GM21723 (cell line): ENCODE measurements around the gene FUBP3.

ENCODE experiments used
- ATAC-seq: cut with Tn5 transposase; IDR thresholded peaks from one replicate; pipeline ENCODE4 v1.9.1; 2021; ENCODE audit warnings: mild to moderate bottlenecking, moderate library complexity; ENCODE audit not compliant: unreplicated experiment

The FUBP3 gene

GRCh38 chr9:130633336-130634190, 54.2 kb downstream of the FUBP3 start:
- ATAC-seq, result no peak

GRCh38 chr9:130634191-130634768, 54.9 kb downstream of the FUBP3 start:
- ATAC-seq, result no peak

GRCh38 chr9:130634801-130635200, 55.4 kb downstream of the FUBP3 start:
- ATAC-seq, result no peak

DNA sequence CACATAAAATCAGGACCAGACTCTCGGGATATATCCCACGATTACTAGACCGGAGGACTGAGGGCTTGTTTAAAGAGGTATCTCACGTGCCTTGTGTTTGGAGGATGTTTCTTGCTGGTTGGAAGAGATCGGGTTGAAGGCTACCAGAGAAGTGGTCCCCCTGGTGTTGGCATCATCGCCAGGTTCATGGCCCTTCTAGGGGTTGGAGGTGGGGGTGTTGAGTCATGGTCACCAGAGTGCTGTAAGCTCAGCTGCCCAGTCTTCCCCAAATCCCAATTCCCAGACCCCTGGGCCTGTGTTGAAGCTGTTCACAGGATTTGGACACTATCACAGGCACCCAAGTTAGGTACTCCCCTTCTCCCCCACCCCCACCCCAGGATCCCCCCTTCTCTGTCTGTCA, 55.9 kb downstream of the FUBP3 start:
- no peak for ATAC-seq

DNA sequence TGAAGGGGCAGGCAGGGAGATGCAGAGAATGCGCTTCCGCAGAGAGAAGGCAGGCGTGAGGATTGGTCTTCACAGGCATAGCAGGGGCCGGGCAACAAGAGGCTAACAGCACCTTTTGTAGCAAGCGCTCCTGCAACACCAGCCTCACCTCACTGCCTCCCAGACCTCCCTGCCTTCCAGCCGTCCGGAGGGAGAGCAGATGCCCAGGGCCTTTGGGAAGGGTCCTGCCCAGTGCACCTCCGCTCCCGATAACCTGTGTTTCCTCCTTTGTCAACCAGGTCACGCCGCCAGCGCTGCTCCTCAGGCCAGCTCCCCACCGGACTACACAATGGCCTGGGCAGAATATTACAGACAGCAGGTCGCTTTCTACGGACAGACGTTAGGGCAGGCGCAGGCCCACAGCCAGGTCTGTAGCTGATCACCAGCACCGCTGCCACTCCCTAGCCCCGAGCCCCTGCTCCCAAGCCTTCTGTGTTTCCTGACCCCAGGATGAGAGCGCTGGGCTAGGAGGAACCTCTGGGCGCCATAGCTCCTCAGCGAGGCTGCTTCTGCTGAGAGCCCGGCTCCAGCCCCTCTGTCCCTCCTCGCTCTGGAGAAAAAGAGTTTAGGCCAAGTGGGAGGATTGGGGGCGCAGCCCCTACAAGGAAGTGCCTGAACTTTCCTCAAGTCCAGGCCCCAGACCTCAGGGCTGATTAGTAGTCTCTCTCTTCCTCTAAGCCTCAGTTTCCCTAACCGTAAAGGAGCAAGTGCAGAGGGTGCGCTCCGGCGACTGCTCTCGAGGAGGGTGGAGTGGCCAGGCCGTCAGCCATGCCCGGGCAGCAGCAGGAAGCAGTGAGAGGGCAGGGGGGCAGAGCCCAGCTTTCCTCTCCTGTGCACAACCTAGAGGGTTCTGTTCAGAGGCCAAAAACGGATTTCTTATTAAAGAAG, 56.6 kb downstream of the FUBP3 start:
- ATAC-seq, result no peak

DNA sequence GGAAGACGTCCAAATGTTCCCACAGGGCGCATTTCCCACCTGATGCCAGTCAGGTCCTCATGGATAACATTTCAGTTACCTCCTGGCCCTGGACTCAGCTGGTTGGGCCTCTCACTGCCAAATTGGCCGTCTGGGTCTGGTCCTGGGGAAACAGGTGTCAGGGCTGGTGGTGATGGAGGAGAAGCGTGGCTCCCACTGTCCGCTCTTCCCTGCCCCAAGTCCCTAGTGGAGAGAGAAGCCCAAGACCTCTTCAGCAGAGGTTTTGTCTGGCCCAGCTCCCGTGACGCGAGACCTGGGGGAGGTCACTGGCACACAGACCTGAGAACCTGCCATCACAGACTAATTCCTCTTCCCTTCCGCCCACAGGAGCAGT, 57.3 kb downstream of the FUBP3 start:
- ATAC-seq, result no peak

- ATAC-seq, result no peak
Observed at GRCh38 chr9:130638284-130639123, 59.1 kb downstream of the FUBP3 start.

- no peak for ATAC-seq
Observed at GRCh38 chr9:130639124-130639765, 59.9 kb downstream of the FUBP3 start.

- no peak for ATAC-seq
Observed at GRCh38 chr9:130639866-130640555, 60.6 kb downstream of the FUBP3 start.

DNA sequence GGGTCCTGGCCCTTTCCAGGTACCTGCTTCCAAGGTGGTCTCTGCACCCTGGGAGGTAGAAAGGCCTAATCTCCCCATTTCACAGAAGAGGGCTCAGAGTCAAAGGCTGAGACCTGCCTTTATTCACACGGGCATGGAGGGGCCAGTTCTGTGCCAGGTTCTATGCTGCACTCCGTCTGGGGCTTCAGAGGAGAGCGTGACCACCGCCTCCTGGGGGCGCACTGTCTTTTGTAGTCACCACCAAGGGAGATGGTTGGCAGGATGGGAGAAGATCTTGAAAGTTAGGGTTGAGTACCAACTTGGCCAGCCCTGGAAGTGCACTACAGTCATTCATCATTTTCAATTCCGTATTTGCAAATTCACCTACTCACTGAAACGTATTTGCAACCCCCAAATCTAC, 61.3 kb downstream of the FUBP3 start:
- no peak for ATAC-seq

GRCh38 chr9:130642926-130643325, 63.5 kb downstream of the FUBP3 start:
- ATAC-seq, result no peak

- no peak for ATAC-seq
Observed at GRCh38 chr9:130651221-130651620, 71.8 kb downstream of the FUBP3 start.

DNA sequence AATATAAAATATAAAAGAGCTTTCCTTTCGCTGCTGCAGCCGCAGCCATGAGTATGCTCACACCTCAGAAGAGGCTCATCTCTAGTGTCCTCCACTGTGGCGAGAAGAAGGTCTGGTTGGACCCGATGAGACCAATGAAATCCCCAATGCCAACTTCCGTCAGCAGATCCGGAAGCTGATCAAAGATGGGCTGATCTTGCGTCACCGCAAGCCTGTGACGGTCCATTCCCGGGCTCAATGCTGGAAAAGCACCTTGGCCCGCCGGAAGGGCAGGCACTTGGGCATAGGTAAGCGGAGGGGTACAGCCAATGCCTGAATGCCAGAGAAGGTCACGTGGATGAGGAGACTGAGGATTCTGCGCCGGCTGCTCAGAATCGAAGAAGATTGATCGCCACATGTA, 72.4 kb downstream of the FUBP3 start:
- ATAC-seq, result no peak

- ATAC-seq, result no peak
Observed at GRCh38 chr9:130654879-130655278, 75.5 kb downstream of the FUBP3 start.

DNA sequence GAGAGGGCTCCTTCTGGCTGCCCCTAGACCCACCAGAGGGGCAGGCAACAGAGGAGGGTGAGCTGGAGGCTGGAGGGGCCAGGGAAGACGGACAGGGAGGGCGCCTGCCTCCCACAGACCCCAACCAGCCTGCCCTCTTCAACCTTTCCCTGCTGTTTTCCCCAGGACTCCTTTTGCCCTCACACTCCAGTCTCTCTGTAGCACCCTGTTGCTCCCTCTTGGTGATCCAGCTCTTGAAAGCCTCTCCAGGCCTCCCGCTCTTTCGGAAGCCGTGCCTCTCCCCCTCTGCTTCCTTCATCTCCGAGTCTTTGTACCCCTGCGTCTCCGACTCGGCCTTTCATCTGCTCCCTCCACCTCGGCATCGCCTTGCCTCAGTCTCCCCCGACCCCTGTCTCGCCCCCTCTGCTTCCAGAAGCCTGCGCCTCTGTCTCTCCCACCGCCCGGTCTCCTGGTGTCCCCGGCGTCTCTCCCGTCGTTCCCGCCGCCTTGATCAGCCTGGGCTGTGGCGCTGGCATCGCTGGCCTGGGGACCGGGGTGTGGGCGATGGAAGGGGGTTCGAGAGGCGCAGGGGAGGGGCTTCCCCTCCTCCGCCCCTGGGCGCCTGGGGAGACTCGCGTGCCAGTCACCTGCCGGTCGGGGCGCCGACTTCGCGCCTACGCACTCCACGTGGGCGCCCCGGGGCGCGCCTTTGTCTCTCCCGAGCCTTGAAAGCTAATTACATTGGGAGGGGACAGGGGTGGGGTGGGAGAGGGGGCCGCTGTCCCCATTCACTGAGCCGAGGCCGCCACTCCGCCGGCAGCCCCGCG, 79.7 kb downstream of the FUBP3 start:
- no peak for ATAC-seq

DNA sequence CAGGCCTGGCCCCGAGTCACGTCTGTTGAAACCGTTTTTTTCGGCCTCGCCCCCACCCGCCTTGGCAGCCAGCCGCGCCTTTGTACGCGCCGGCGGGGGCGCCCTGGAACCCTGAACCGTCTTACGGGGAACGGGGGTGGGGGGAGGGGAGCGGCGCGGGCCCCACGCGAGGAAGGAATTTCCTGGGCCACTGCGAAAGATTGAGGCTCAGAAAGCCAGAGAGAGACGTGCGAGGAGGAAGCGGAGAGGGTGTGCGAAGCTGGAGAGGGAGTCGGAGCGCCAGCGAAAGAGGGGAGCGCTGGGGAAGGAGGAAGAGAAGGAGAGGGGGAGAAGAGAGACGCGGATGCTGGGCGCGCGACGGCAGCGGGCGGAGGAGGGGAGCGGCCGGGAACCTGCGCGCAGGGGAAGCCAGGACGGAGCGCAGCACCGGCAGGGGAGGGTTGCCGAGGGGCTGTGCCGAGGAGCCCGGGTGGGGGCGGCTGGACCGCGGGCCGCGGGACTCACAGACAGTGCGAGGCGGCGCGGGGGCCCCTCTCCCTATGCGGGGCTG, 80.4 kb downstream of the FUBP3 start:
- no peak for ATAC-seq

- ATAC-seq, result no peak
Observed at GRCh38 chr9:130660326-130660682, 80.9 kb downstream of the FUBP3 start.

DNA sequence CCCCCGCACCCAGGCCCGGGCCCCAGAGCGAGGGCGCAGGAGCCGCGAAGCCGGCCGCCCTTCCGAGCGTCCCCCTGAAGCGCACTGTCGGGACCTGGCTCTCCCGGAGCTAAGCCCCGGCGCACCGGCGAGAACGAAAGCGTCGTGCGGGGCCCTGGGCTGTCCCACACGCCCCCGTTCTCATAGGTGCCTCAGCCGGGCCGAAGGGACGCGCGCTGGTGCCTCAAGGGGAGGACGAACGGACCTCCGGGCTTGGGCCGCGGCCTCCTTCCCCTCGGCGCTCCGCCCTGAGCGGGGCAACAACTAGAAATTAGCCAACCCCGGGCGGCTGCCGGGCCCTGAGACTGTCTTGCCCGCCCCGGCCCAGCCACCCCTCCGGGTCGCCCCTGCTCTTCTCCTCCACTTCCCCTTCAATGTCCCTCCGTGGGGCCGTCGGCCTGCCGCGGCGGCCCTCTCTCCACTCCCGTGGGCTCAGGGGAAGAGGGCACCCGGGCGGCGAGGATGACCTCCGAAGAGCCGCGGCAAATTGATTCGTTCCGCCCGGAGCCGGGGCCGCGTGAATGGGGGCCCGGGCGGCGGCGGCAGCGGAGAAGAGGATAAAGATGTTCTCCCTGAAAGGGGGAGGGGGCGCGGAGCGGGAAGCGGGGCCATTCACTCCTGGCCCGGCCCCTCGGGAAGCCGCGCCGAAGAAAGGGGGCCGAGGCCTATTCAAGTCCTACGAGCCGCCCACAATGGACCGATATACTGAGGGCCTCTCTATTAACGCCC, 81.5 kb downstream of the FUBP3 start:
- no peak for ATAC-seq
